Measurements from ENCODE around the gene PTPRD.

Gene PTPRD

DNA sequence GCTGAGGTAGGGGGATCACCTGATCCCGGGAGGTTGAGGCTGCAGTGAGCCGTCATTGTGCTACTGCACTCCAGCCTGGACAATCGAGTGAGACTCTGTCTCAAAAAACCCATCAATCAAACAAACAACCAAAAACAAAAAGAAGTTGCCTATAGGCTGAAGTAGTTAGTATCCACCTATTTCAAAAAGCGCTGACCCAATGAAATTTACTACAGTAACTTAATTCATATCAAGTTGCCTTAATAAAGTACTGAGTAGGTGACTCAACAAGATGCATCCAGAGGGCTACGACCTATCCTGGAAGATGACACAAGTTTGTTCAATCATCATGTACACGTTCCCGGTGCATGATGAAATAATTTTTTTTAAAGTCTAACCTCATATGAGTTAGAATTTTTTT is 2164.6 kb downstream of the PTPRD start:
- no peak for DNase-seq

DNA sequence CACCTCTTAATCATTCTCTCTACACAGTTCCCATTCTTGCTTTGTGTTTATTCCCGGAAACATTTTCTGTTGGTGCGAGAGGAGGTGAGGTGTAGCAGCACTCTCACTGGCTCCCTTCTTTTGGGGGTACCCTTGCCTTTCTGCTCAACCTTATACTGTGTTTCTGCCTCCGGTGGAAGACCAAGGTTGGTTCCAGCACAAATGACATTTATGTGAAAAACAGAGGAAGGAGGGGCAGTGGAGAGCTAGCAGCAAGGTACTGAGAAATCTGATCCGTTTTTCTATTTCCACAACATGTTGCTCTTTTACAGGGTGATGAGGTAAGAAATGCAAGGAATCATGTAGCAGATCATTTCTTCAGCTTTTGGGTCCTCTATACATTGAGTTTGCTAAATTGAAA is 2165.2 kb downstream of the PTPRD start:
- DNase-seq: no peak

DNA sequence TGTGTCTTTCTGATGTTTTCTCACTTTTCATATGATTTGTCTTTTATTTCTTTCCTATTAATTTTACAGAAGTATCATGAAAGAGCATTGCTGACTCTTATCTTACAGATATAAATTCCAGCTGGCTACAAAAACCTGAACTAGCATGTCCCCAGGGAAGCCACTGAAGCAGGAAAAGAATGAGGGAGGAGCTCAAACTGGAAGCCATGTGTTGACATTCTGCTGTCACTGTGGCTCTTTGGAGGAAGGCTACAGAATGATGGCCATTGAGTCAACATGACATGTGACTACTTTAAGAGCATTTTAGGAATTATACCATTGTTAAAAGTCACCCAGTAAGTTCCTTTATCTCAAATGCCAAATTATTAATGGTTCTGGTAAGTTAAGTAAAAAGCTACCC is 2174.9 kb downstream of the PTPRD start:
- no peak for DNase-seq

DNA sequence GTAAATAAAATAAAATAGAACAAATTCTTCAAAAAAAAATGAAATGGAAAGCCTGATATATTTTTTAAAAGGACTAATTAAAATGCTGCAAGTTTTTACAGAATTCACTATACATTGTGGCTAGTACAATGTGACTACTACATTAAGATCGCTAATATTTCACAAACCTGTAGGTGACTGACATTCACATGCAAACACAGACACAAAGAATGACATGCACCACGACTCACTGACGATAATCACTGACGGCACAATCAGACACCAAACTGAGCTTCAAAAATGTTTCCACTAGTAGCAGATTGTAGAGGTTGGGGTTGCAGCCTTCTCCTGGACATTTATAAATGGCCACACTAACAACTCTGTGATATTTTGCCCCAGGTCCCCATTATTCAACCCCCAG is 2175.5 kb downstream of the PTPRD start:
- DNase-seq: no peak

DNA sequence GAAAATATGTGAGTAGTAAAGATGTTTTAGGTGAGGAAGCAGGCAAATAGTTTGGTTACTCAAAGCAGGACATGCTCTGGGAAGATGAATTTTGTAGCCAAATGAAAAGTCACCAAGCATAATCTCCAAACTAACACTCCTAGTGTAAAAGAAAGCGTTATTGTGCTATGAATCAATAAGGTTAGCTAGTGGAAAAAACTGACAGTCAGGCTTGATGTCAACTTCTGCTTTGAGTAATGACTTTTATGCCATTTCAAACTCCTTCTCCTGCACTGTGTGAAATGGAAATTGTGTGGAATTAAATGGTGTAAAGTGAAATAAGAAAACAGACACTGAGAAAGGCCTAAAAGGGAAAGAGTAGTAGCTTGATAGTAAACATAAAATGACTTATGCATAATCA is 2176.0 kb downstream of the PTPRD start:
- DNase-seq: no peak

DNA sequence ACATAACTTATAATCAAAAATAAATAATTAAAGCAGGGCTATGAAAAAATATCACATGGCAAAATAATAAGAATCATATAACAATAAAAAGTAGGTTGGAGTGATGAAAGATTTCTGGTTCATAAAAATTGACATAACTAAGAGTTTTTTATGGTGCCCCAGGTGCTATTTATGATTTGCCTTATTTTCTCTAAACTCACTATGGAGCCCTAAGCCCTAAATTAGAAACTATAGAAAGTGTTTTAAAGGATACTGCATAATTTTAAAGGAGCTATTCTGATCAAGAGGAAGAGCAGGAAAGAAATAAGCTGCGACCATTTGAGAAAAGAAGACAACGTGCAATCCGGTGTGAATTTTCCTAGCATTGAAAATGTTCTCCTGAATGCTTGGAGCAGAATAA is 2178.2 kb downstream of the PTPRD start:
- no peak for DNase-seq

DNA sequence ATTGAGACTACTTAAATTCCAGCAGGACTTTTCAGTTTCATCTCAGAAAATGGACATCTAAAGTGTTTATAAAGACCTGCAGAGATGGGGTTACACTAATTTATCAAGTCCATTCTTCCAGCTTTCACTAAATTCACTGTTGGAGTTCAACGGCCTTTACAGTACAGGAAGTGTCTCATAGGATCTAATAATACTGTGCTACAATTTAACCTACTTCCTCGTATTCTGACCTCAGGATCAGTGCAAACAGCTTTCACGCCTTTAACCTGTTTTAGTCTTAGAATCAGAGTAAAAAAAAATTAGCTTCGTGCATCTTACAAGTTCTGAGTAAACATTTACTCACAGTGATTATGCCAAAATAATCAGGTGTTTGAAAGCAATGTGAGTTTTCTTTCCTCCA is 2180.6 kb downstream of the PTPRD start:
- no peak for DNase-seq

- no peak for DNase-seq
Observed at GRCh38 chr9:8431505-8431904, 2181.3 kb downstream of the PTPRD start.

- DNase-seq: no peak
Observed at GRCh38 chr9:8430945-8431344, 2181.9 kb downstream of the PTPRD start.

DNA sequence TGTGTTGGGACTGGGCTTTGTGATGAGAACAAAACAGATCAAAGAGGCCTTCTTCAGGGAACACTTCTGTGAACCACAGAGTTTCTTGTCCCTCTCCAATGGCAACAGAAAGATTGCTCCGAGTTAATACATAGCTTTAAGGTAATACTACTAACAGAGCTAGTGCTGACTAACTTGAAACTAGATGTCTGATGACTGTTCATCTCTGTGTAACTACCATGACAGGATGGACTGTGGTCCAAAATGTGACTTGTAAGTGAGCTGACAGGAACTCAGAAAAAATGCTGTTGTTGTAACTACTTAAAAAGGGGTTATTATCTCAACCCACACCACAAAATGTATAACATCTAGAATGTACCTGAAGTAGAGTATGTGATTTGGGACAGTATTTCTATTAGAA is 2183.0 kb downstream of the PTPRD start:
- no peak for DNase-seq

- DNase-seq: no peak
Observed at GRCh38 chr9:8429157-8429556, 2183.6 kb downstream of the PTPRD start.

- no peak for DNase-seq
Observed at GRCh38 chr9:8428389-8428788, 2184.4 kb downstream of the PTPRD start.

- no peak for DNase-seq
Observed at GRCh38 chr9:8424786-8425410, 2187.9 kb downstream of the PTPRD start.

DNA sequence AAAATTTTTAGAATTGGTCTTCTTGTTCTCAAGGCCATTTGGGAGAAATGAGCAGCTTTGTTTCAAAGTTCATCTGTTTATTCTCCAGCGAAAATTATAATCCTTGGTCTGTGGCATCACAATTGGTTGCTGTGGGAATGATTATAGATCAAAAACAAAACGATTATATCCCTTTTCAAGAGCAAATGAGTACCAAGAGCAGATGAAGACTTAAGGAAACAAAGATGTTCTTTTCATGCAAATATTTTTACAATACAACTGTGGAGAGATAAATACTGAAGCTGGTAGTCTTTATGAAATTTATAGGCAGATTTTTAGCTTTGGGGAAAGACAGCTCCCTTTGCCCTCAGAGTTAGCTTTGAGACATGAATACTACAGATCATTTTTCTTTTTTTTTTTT is 2192.4 kb downstream of the PTPRD start:
- no peak for DNase-seq

DNA sequence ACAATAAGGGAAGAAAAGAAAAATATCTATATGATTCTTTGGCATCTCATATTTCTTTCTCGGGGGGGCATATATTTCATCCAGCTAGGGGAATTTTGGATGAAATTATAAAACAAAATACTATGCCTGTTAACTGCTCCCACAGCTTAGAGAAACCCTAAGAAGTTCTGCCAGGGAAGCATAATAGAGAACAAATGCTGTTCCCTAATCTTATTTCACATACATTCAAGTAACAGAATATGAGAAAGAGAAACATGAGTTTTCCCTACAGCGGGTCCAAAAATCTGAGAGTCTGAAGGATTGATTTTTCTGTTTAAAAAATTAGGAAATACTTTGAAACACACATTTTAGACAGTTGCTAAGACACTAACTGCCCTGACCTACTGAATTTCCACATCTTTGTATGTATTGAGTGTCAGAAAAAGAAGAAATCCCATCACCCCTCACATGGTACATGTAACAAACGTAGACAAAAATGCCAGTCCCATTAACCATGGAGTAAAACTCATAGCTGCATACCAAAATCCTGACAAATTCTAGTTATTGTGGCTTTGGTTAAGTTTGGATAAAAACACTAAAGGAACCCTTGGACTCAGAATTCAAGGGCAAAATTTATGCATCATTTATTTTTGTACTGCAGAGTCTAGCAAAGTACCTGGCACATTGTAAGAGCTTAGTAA is 2193.1 kb downstream of the PTPRD start:
- DNase-seq: no peak

DNA sequence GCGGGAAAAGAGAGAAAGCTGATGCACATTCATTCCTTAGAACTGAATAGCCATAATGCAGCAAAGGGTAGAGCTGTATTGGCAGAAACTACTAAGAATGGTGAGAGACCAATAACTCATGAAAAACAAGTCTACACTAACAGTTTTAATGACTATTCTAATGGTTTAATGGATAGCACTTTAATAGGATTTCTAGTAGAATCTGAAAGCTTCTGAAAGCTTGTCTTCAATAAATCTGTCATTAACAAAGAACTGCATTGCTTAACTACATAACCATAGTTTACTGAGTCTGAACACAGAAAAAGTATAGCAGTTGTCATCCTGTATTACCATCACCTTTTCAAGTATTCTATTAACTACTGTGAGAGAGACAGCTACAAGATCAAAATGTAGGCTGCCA is 2195.5 kb downstream of the PTPRD start:
- no peak for DNase-seq

DNA sequence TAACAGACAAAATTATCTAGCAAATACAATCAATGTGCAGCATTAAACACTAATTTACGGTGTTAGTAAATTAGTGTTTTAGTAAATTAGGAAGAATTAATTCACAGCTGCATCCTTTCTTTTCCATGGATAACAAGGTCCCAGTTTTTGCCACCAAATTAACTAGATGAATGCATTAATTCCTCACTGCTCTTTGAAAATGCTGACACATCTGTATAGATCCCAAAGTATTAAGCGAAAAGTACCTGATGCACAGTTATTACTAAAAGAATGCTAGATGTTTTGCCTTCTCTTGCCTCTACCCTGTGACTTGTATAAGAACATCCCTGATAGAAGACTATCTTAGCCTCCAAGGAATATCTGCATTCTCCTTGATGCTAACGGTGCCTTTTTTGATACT is 2200.5 kb downstream of the PTPRD start:
- no peak for DNase-seq

- no peak for DNase-seq
Observed at GRCh38 chr9:8408575-8409190, 2204.1 kb downstream of the PTPRD start.

DNA sequence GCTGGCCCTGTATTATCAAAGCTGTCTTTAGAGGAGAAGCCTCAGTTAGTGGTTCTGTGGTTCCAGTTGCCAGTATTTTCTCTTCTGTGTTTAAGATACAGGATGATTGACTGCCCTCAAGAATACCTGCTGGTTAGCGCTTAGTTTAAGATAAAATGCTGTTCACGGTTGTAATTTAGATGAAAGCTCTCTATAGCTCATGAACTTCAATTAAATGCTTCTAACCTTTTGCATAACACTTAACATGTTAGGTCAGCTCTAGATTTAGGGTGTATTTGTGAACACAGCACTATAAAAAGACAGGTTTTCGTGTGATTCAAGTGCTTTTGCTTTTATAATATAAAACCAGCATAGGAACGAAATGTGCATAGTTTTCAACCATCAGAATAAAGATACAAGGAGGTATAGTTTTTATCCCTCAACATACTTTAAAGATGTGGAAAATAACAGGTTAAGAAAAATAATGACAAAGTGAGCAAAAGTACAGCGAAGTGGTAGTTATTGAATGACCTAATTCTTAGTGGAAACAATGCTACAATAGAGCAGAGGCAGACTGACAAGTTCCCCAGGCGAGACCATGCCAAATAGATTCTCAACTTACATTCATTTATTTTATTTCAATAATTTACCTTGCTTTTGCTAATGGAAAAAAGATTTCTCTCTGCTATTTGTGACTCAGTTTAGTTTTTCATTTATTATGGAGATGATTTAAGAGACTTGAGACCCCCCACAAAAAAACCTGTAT is 2210.7 kb downstream of the PTPRD start:
- DNase-seq: no peak

- DNase-seq: no peak
Observed at GRCh38 chr9:8400378-8400777, 2212.4 kb downstream of the PTPRD start.

DNA sequence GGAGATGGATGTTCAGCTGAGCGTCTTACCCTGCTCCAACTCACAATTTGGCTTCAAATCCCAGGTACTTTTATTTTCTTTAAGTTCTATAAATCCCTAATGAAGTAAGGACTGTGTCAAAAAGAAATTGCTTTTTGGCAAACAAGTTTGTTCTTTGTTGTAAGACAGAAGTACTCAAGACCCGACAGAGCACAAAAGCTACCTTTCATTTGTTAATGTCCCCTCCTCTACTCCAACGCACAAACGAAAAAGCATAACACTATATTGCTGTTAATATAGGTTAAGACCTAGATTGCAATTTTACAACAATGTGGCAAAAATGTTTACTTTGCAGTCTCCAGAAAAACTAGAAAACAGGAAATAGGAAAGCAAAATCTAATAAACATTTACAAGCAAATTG is 2217.8 kb downstream of the PTPRD start:
- no peak for DNase-seq

DNA sequence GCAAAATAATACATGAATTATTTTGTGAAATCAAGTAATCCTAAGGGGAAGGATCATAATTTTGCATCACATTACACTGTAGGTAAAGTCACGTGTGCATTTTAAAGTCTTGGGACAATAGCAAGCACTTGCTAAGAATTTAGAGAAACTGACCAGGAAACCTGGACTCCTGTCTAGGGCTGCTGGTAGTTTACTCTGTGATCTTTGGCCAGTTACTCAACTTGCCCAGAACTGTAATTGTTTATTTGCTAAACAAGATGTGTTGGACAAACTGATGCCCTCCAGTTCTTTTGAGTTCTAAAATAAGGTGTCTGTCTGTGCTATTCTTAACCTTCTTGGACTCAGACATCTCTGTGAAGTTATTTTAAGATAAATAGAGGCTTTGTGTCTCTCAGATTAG is 2218.5 kb downstream of the PTPRD start:
- DNase-seq: no peak

- no peak for DNase-seq
Observed at GRCh38 chr9:8392866-8393265, 2219.9 kb downstream of the PTPRD start.

- DNase-seq: no peak
Observed at GRCh38 chr9:8391566-8391965, 2221.2 kb downstream of the PTPRD start.

All from inflammatory macrophage treated with lipopolysaccharide for 4 hours (primary cell).